HL-60 (cell line): Measurements from ENCODE around the gene PARN.
"Not testable (repeated sequence)": the region's sequence is repeated elsewhere in the genome, so short reads cannot be mapped to it uniquely, and the experiment has no call there.

ENCODE experiments used
- GABPA ChIP-seq: IDR thresholded peaks from 2 replicates; pipeline ENCODE4 v1.6.1; 2012; ENCODE audit warnings: low read depth
- POLR2AphosphoS5 ChIP-seq: IDR thresholded peaks from 2 replicates; pipeline ENCODE4 v1.6.1; 2012; ENCODE audit warnings: low read depth
- TF ChIP-seq, protein P1 (sequence below): IDR thresholded peaks from one replicate; pipeline ENCODE4 v1.5.1; 2011; ENCODE audit warnings: low read length, control low read depth, inconsistent platforms; ENCODE audit not compliant: insufficient read depth

DNA sequence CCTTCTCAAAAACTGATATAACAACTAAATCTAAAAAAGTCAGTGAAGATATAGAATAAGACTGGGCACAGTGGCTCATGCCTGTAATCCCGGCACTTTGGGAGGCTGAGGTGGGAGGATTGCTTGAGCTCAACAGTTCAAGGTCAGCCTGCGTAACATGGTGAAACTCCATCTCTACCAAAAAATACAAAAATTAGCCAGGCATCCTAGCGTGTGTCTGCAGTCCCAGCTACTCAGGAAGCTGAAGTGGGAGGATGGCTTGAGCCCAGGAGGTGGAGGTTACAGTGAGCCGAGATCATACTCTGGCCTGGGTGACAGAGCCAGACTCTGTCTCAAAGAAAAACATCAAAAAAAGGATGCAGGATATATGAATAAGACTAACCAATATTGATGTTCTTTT lies 85.2 kb downstream of the PARN start:
- TF ChIP-seq, protein P1, sequence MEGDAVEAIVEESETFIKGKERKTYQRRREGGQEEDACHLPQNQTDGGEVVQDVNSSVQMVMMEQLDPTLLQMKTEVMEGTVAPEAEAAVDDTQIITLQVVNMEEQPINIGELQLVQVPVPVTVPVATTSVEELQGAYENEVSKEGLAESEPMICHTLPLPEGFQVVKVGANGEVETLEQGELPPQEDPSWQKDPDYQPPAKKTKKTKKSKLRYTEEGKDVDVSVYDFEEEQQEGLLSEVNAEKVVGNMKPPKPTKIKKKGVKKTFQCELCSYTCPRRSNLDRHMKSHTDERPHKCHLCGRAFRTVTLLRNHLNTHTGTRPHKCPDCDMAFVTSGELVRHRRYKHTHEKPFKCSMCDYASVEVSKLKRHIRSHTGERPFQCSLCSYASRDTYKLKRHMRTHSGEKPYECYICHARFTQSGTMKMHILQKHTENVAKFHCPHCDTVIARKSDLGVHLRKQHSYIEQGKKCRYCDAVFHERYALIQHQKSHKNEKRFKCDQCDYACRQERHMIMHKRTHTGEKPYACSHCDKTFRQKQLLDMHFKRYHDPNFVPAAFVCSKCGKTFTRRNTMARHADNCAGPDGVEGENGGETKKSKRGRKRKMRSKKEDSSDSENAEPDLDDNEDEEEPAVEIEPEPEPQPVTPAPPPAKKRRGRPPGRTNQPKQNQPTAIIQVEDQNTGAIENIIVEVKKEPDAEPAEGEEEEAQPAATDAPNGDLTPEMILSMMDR, result not testable (repeated sequence)
- not testable (repeated sequence) for TF ChIP-seq POLR2AphosphoS5, GABPA
